ENCODE measurements around the gene PHYKPL. TPM values are rescaled to one million over a fixed set of nuclear protein-coding genes. Genes with fewer than 3 reads are reported as not detected.

PHYKPL gene
- total and polyA plus RNA-seq, 2 donors (not counting 1 experiment from before 2014, with no cell fraction given): 263 to 313 TPM

DNA sequence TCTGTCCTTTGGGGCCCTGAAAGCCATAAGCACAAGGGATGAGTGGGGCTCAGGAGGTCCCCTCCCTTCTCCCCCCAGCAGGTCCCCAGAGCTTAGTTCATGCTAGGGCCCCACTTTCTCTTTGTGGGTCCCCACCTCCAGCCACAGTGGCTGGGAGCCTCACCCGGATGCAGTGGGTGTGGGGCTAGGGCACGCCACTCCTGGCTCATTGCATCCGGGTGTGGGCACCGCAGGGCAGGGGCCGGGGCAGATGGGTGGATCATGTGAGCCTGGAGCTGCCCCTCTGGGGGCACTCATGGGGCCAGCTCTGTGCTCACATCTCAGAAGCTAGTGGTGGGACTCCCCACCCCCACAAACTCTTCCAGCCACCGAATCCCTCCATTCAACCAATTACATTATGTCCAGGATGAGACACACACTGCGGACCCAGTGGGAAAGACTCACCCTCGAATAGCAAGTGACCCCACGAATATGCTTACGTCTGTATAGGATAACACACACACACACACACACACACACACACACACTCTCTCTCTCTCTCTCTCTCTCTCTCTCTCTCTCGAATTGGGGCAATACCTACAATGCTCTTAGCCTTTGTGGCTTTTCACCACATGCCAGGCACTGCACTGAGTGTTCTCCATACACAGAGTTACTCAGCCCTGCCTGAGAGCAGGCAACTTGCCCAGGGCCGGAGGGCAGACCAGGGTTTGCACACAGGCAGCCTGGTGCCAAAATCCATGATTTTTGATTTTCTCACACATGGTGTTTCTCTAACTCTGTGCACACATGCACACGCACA is 16.8 kb upstream of the PHYKPL start:
- H3K4me3 ChIP-seq (ENCODE audit: control extremely low read depth in 1 of 5, extremely low read depth in 1 of 5, insufficient read depth in 1 of 5, low read depth in 2 of 5, low read length in 4 of 5): no peak overlapping the region
- TF ChIP-seq, protein P1, sequence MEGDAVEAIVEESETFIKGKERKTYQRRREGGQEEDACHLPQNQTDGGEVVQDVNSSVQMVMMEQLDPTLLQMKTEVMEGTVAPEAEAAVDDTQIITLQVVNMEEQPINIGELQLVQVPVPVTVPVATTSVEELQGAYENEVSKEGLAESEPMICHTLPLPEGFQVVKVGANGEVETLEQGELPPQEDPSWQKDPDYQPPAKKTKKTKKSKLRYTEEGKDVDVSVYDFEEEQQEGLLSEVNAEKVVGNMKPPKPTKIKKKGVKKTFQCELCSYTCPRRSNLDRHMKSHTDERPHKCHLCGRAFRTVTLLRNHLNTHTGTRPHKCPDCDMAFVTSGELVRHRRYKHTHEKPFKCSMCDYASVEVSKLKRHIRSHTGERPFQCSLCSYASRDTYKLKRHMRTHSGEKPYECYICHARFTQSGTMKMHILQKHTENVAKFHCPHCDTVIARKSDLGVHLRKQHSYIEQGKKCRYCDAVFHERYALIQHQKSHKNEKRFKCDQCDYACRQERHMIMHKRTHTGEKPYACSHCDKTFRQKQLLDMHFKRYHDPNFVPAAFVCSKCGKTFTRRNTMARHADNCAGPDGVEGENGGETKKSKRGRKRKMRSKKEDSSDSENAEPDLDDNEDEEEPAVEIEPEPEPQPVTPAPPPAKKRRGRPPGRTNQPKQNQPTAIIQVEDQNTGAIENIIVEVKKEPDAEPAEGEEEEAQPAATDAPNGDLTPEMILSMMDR (IDR thresholded peaks at IDR 0.05): no peak
- no peak for TF ChIP-seq EZH2 (IDR thresholded peaks at IDR 0.05; ENCODE audit: borderline replicate concordance, insufficient read depth, low read depth, low read length, poor library complexity, severe bottlenecking)
- peaks cover 30% of the 10 kb centered on the region for H3K4me1 Mint-ChIP-seq
- WGBS (ENCODE audit: insufficient coverage): 30% methylated on average over 11 of the region's 13 CpGs
- no peaks in the 10 kb centered on the region for H4K20me1 ChIP-seq (ENCODE audit: control insufficient read depth, insufficient read depth, low read length, poor library complexity, severe bottlenecking)
- no peaks in the 10 kb centered on the region for H3K27me3 ChIP-seq (replicated peaks in 1 of 4; ENCODE audit: control extremely low read depth in 1 of 4, control insufficient read depth in 3 of 4, insufficient read depth in 4 of 4, low read length in 3 of 4)
- peak overlapping the region; percentile 60 for H2AFZ ChIP-seq (ENCODE audit: insufficient read depth, low read depth, low read length, poor library complexity, severe bottlenecking)
- ATAC-seq (ENCODE audit: low read depth): peak; percentile 33
- no peak overlapping the region for H3K9ac ChIP-seq (ENCODE audit: low read length)
- peaks cover 29 to 33% of the 10 kb centered on the region in 2 donors for H3K4me1 ChIP-seq (ENCODE audit: control insufficient read depth in 2 of 2, insufficient read depth in 2 of 2, low read length in 2 of 2)
- intact Hi-C loops (cut with micrococcal nuclease): loop anchor here (10.0 kb wide), 1 partner anchor 1445 kb away; the partner anchor contains the start of gene CANX
- H3K4me2 ChIP-seq (replicated peaks; ENCODE audit: low read depth, low read length, poor library complexity, severe bottlenecking): peak overlapping the region; percentile 57
- no peaks in the 10 kb centered on the region for H3K27me3 Mint-ChIP-seq
- ChIA-PET POLR2A (no interaction called here), CTCF (interaction anchor here (0.6 to 1.0 kb wide), 2 partner anchors 609 to 1244 kb away, joined by 3 read pairs; no protein-coding TSS in a partner anchor)
- H3K9me3 Mint-ChIP-seq (ENCODE audit: insufficient read depth): no peaks in the 10 kb centered on the region
- peaks cover 0 to 9% (median 0%) of the 10 kb centered on the region in 3 donors for H3K9me3 ChIP-seq (ENCODE audit: control extremely low read depth in 1 of 3, control insufficient read depth in 2 of 3, insufficient read depth in 1 of 3, low read length in 2 of 3)
- no peaks in the 10 kb centered on the region for H3K79me2 ChIP-seq (ENCODE audit: control insufficient read depth, insufficient read depth, low read length)
- H3K4me3 Mint-ChIP-seq: no peak overlapping the region
- peak overlapping the region; percentile 57 for H3K27ac Mint-ChIP-seq
- H3K36me3 ChIP-seq (replicated peaks in 1 of 2; ENCODE audit: control extremely low read depth in 1 of 2, control insufficient read depth in 1 of 2, extremely low read depth in 1 of 2, insufficient read depth in 2 of 2, low read length in 1 of 2): no peaks in the 10 kb centered on the region
- no peak for DNase-seq
- H3K27ac ChIP-seq (ENCODE audit: low read length in 2 of 2): peak overlapping the region in 1 of 2 donors; percentile 4

DNA sequence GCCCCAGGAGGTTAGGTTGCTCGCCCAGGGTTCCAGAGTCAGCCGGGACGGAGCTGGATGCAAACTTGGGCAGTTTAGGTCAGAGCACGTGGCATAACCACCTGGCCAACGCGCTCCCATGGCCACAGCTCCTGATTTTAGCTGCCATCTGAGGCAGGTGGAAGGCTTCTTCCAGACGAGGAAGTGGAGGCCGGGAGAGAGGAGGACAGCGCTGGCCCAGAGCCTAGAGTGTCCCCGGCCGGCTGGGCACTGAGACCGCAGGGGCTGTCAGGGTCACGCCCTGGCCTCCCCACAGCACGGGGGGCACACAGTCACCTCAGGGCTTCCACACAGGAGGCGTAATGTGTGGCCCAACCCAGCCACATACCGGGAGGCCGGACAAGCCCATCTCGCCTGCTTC is 16.1 kb upstream of the PHYKPL start:
- Histone ChIP-seq H3K4me1 (ENCODE audit: control insufficient read depth in 2 of 2, insufficient read depth in 2 of 2, low read length in 2 of 2) (peaks cover 27 to 33% of the 10 kb centered on the region in 2 donors), H4K20me1 (ENCODE audit: control insufficient read depth, insufficient read depth, low read length, poor library complexity, severe bottlenecking) (no peaks in the 10 kb centered on the region), H3K9ac (ENCODE audit: low read length) (no peak overlapping the region), H3K4me3 (ENCODE audit: control extremely low read depth in 1 of 5, extremely low read depth in 1 of 5, insufficient read depth in 1 of 5, low read depth in 2 of 5, low read length in 4 of 5) (no peak overlapping the region), H3K4me2 (replicated peaks; ENCODE audit: low read depth, low read length, poor library complexity, severe bottlenecking) (peak overlapping the region; percentile 57), H3K36me3 (replicated peaks in 1 of 2; ENCODE audit: control extremely low read depth in 1 of 2, control insufficient read depth in 1 of 2, extremely low read depth in 1 of 2, insufficient read depth in 2 of 2, low read length in 1 of 2) (no peaks in the 10 kb centered on the region), H2AFZ (ENCODE audit: insufficient read depth, low read depth, low read length, poor library complexity, severe bottlenecking) (peak overlapping the region; percentile 60), H3K79me2 (ENCODE audit: control insufficient read depth, insufficient read depth, low read length) (no peaks in the 10 kb centered on the region), H3K27ac (ENCODE audit: low read length in 2 of 2) (no peak overlapping the region), H3K27me3 (replicated peaks in 1 of 4; ENCODE audit: control extremely low read depth in 1 of 4, control insufficient read depth in 3 of 4, insufficient read depth in 4 of 4, low read length in 3 of 4) (no peaks in the 10 kb centered on the region), H3K9me3 (ENCODE audit: control extremely low read depth in 1 of 3, control insufficient read depth in 2 of 3, insufficient read depth in 1 of 3, low read length in 2 of 3) (peaks cover 0 to 9% (median 0%) of the 10 kb centered on the region in 3 donors)
- WGBS (ENCODE audit: insufficient coverage): 66% methylated on average over 18 of the region's 18 CpGs
- H3K9me3 Mint-ChIP-seq (ENCODE audit: insufficient read depth): no peaks in the 10 kb centered on the region
- no peaks in the 10 kb centered on the region for H3K27me3 Mint-ChIP-seq
- no peak overlapping the region for H3K4me3 Mint-ChIP-seq
- no peak overlapping the region for H3K27ac Mint-ChIP-seq
- CTCF ChIA-PET: interaction anchor here (1.0 kb wide), 1 partner anchor 610 kb away, joined by 3 read pairs; no protein-coding TSS in a partner anchor
- intact Hi-C loops (cut with micrococcal nuclease): loop anchor here (10.0 kb wide), 1 partner anchor 1446 kb away; the partner anchor contains the start of gene CANX
- TF ChIP-seq, protein P1 (IDR thresholded peaks at IDR 0.05): no peak
- no peak for TF ChIP-seq EZH2 (IDR thresholded peaks at IDR 0.05; ENCODE audit: borderline replicate concordance, insufficient read depth, low read depth, low read length, poor library complexity, severe bottlenecking)
- DNase-seq (no peak), ATAC-seq (ENCODE audit: low read depth) (no peak)
- H3K4me1 Mint-ChIP-seq: peaks cover 28% of the 10 kb centered on the region
- POLR2A ChIA-PET: no interaction called here

All from B cell (primary cell).